GM12891 (cell line): Measurements from ENCODE around the gene ATRN.

Experiments used
- POLR2A ChIP-seq: IDR thresholded peaks from 2 replicates; pipeline ENCODE4 v1.6.1; 2011; ENCODE audit warnings: low read depth, low read length, control low read depth
- POLR2AphosphoS5 ChIP-seq: IDR thresholded peaks from 2 replicates; pipeline ENCODE4 v1.6.1; 2011; ENCODE audit warnings: low read depth, low read length, control low read depth
- SPI1 ChIP-seq: IDR thresholded peaks from 2 replicates; pipeline ENCODE4 v1.6.1; 2011; ENCODE audit warnings: low read depth, low read length, control low read depth
- TAF1 ChIP-seq: IDR thresholded peaks from 2 replicates; pipeline ENCODE4 v1.6.1; 2011; ENCODE audit warnings: low read depth, low read length, control low read depth

GRCh38 chr20:3661814-3662665 lies 191.2 kb downstream of the ATRN start:
- TF ChIP-seq TAF1 (no peak), POLR2AphosphoS5 (no peak), SPI1 (no peak), POLR2A (no peak)
